CD4-positive, alpha-beta T cell (primary cell): ENCODE data around the gene CWC22. TPM values are rescaled to one million over a fixed set of nuclear protein-coding genes. Genes with fewer than 3 reads are reported as not detected.

Experiments
- ATAC-seq: fragments of 200-7000 bp; cut with Tn5 transposase; one replicate; pipeline ENCODE4 v1.10.0; 2022; ENCODE audit warnings: mild to moderate bottlenecking; ENCODE audit not compliant: poor library complexity
- CTCF ChIA-PET: fragments of 350-600 bp; sonication (Branson Sonifier 250); formaldehyde crosslinking; loops from one replicate; lab custom pipeline; 2021; ENCODE audit warnings: antibody characterized with exemption, inconsistent platforms; lab: Charles Lee
- POLR2A ChIA-PET: fragments of 350-600 bp; sonication (Branson Sonifier 250); formaldehyde crosslinking; loops from one replicate; lab custom pipeline; 2021; ENCODE audit warnings: antibody characterized with exemption, inconsistent platforms; lab: Charles Lee
- DNase-seq, 14 experiments: peaks; one replicate each; pipeline ENCODE4 v3.0.0-alpha.2; 2013 to 2020; ENCODE audit warnings: mixed read lengths in 2 of 14
- H3K27ac ChIP-seq, 2 donors: one replicate each; pipeline versions ENCODE4 v1.5.1 to v1.7.0; 2013; ENCODE audit warnings: low read length in 2 of 2, low read depth in 1 of 2, mild to moderate bottlenecking in 1 of 2
- H3K27me3 ChIP-seq, 2 experiments: 1 replicate in 1 of 2; 2 replicates in 1 of 2; pipeline versions ENCODE4 v1.6.1 to v1.7.0; 2013; ENCODE audit warnings: low read length in 2 of 2, control low read depth in 1 of 2, mild to moderate bottlenecking in 1 of 2, moderate library complexity in 1 of 2; ENCODE audit not compliant: insufficient read depth in 2 of 2, control insufficient read depth in 1 of 2
- H3K36me3 ChIP-seq: one replicate; pipeline ENCODE4 v1.6.1; 2013; ENCODE audit warnings: low read length, control low read depth; ENCODE audit not compliant: insufficient read depth
- H3K4me1 ChIP-seq: one replicate; pipeline ENCODE4 v1.6.1; 2013; ENCODE audit warnings: low read length, control low read depth; ENCODE audit not compliant: insufficient read depth
- H3K4me3 ChIP-seq: one replicate; pipeline ENCODE4 v1.5.1; 2013; ENCODE audit warnings: mild to moderate bottlenecking, low read length, moderate library complexity
- H3K9me3 ChIP-seq, 2 experiments: 1 replicate in 1 of 2; 2 replicates in 1 of 2; pipeline versions ENCODE4 v1.6.1 to v1.7.0; 2013; ENCODE audit warnings: low read length in 2 of 2, mild to moderate bottlenecking in 2 of 2, control low read depth in 1 of 2, moderate library complexity in 1 of 2; ENCODE audit not compliant: control insufficient read depth in 1 of 2, insufficient read depth in 1 of 2
- H3K27ac Mint-ChIP-seq: one replicate; pipeline ENCODE4 v1.8.0; 2020; ENCODE audit warnings: mixed read lengths
- H3K27me3 Mint-ChIP-seq: one replicate; pipeline ENCODE4 v1.8.0; 2021; ENCODE audit warnings: mixed read lengths
- H3K36me3 Mint-ChIP-seq: one replicate; pipeline ENCODE4 v1.8.0; 2021; ENCODE audit warnings: low read depth, mixed read lengths
- H3K4me1 Mint-ChIP-seq: one replicate; pipeline ENCODE4 v1.8.0; 2021; ENCODE audit warnings: low read depth, mixed read lengths
- H3K4me3 Mint-ChIP-seq: one replicate; pipeline ENCODE4 v1.8.0; 2020; ENCODE audit warnings: mild to moderate bottlenecking, mixed read lengths
- H3K9me3 Mint-ChIP-seq: one replicate; pipeline ENCODE4 v1.8.0; 2020; ENCODE audit warnings: mixed read lengths
- CTCF ChIP-seq: fragments of 200-600 bp; IDR thresholded peaks from one replicate; pipeline ENCODE4 v1.8.0; 2022; ENCODE audit warnings: antibody characterized with exemption, mild to moderate bottlenecking
- intact Hi-C, 2 experiments: fragments of 100-400 bp; cut with DNase I in 1 of 2; cut with micrococcal nuclease in 1 of 2; formaldehyde crosslinking; loops; one replicate each; pipeline versions ENCODE4 v1.15.1 to v1.9.0; 2023 to 2025; cut with DNase I, micrococcal nuclease
- total RNA-seq, 174 experiments: library from RNA in 2 of 174; stranded (reverse) in 2 of 174; gene quantifications; one replicate each; pipeline ENCODE4 v1.2.3 and lab custom pipeline; 2021 to 2026

The CWC22 gene
- total RNA-seq, 2 experiments from 2014 or later: 11.8 to 12.0 TPM

GRCh38 chr2:179951680-179952079 is 55.4 kb downstream of the CWC22 start:
- CTCF ChIA-PET: no interaction called here
- no peak overlapping the region for H3K27ac Mint-ChIP-seq

DNA sequence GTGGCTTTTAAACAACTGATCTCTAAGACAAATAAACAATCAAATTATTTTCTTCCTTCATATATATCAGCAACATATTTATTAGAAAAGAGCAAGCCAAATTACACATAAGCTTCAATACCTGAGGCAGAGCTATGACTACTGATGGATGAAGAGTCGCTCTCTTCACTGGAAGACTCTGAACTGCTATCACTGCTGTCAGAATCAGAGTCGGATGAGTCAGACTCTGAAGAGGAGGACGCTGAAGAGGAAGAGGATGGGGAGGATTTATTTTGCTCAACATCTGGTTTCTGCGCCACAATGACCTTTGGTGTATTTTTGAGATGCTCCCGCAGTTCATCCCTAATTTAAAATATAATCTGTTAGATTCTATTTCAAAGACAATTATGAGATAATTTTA is 56.7 kb downstream of the CWC22 start:
- ChIA-PET POLR2A (no interaction called here), CTCF (no interaction called here)
- H3K27me3 Mint-ChIP-seq: no peaks in the 10 kb centered on the region
- H3K27ac ChIP-seq: no peak overlapping the region
- no peaks in the 10 kb centered on the region for H3K27me3 ChIP-seq
- intact Hi-C loops: no loop called here
- H3K4me3 ChIP-seq: no peak overlapping the region
- no peaks in the 10 kb centered on the region for H3K4me1 Mint-ChIP-seq
- no peak overlapping the region for H3K4me3 Mint-ChIP-seq
- no peaks in the 10 kb centered on the region for H3K9me3 Mint-ChIP-seq
- H3K36me3 Mint-ChIP-seq: peaks cover 94% of the 10 kb centered on the region
- H3K9me3 ChIP-seq: no peaks in the 10 kb centered on the region
- no peak for TF ChIP-seq CTCF
- DNase-seq (no peak), ATAC-seq (no peak)
- H3K4me1 ChIP-seq: no peaks in the 10 kb centered on the region
- no peak overlapping the region for H3K27ac Mint-ChIP-seq
- H3K36me3 ChIP-seq: peaks cover 86% of the 10 kb centered on the region

More at GRCh38 chr2:179951680-179952079, 55.4 kb downstream of the CWC22 start:
- Mint-ChIP-seq H3K4me1 (no peaks in the 10 kb centered on the region), H3K9me3 (no peaks in the 10 kb centered on the region), H3K36me3 (peaks cover 86% of the 10 kb centered on the region), H3K27me3 (no peaks in the 10 kb centered on the region), H3K4me3 (no peak overlapping the region)
- Histone ChIP-seq H3K27ac (no peak overlapping the region), H3K4me1 (no peaks in the 10 kb centered on the region), H3K27me3 (no peaks in the 10 kb centered on the region), H3K36me3 (peaks cover 77% of the 10 kb centered on the region), H3K9me3 (no peaks in the 10 kb centered on the region), H3K4me3 (no peak overlapping the region)
- DNase-seq (no peak), ATAC-seq (no peak)
- intact Hi-C loops: no loop called here
- POLR2A ChIA-PET: no interaction called here
- no peak for TF ChIP-seq CTCF

- no peaks in the 10 kb centered on the region for H3K4me1 Mint-ChIP-seq
- intact Hi-C loops: no loop called here
- no peaks in the 10 kb centered on the region for H3K27me3 Mint-ChIP-seq
- Histone ChIP-seq H3K27ac (no peak overlapping the region), H3K4me3 (no peak overlapping the region), H3K9me3 (no peaks in the 10 kb centered on the region), H3K36me3 (peaks cover 88% of the 10 kb centered on the region), H3K27me3 (no peaks in the 10 kb centered on the region), H3K4me1 (no peaks in the 10 kb centered on the region)
- H3K4me3 Mint-ChIP-seq: no peak overlapping the region
- ATAC-seq (no peak), DNase-seq (no peak)
- H3K36me3 Mint-ChIP-seq: peaks cover 94% of the 10 kb centered on the region
- H3K27ac Mint-ChIP-seq: no peak overlapping the region
- H3K9me3 Mint-ChIP-seq: no peaks in the 10 kb centered on the region
- ChIA-PET CTCF (no interaction called here), POLR2A (no interaction called here)
- no peak for TF ChIP-seq CTCF
These were observed 57.7 kb downstream of the CWC22 start for GRCh38 chr2:179949438-179949837.
